GM19452 (cell line): ENCODE results near the gene MAP3K1.
A peak's percentile ranks its signal among the peaks of the same experiment; 100 is the strongest.

Experiments
- ATAC-seq: cut with Tn5 transposase; IDR thresholded peaks from one replicate; pipeline ENCODE4 v1.9.1; 2021; ENCODE audit not compliant: unreplicated experiment

MAP3K1 gene

DNA sequence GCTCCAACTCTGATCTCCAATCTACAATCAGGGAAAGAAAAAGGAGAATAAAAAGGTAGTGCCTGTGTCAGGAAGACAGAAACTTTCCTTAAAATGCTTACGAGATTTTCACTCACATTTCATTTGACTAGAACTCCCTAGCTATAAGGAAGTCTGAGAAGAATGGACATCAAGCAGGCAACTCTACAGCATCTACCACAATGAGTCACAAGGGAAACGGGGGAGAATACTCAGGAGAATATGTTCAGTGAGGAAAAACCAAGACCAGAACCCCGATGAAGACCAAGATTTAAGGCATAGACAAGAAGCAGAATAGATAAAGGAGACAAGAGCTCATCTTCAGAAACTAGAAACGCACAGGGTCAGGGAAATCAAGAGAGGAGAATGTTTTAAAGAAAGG is 85.0 kb downstream of the MAP3K1 start:
- no peak for ATAC-seq

DNA sequence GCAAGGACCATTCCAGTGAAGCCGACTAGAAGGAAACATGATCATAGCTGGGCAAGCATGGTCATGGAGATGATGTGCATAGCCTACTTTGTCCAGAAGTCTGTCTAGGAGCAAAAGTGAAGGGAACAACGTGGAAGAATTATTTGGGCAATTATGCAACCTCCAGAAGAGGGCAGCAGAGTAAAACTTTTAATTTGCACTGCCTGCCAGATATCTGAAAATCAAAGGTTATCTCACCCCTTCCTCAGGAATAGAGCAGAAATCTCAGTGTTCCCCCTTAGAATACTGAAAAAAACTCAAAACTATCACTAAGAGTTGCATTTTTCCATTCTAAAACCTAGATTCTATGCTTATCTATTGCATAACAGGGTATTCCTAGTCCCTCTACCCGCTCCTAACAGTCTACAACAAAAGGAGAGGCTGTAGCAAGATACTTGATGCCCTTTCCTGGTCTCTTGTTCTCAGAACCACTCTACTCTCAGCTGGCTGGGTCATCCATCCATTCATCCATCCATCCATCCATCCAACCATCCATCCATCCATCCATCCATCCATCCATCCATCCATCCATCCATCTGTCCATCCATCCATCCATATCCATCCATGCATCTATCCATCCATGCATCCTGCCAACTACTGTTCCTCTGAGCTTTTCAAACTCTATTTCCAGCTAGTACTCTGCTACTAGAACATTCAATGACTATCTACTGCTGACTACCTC is 85.7 kb downstream of the MAP3K1 start:
- no peak for ATAC-seq

DNA sequence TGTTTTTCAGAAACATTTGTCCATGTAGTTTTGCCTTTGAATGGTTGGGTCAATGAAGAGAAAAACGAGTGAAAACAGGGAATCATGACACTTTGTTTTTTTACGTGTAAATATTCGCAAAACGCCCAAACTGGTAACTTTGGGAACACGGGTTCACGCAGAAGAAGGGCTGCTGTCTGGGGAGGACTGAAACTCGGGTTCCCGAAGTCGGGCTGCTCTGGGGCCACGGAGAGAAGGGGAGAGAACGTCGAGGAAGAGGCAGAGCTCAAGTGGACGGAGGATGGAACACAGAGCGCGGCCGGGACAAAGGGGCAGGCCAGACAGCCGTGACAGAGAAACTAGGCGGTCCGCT is 93.6 kb downstream of the MAP3K1 start:
- ATAC-seq, result peak; percentile 41

DNA sequence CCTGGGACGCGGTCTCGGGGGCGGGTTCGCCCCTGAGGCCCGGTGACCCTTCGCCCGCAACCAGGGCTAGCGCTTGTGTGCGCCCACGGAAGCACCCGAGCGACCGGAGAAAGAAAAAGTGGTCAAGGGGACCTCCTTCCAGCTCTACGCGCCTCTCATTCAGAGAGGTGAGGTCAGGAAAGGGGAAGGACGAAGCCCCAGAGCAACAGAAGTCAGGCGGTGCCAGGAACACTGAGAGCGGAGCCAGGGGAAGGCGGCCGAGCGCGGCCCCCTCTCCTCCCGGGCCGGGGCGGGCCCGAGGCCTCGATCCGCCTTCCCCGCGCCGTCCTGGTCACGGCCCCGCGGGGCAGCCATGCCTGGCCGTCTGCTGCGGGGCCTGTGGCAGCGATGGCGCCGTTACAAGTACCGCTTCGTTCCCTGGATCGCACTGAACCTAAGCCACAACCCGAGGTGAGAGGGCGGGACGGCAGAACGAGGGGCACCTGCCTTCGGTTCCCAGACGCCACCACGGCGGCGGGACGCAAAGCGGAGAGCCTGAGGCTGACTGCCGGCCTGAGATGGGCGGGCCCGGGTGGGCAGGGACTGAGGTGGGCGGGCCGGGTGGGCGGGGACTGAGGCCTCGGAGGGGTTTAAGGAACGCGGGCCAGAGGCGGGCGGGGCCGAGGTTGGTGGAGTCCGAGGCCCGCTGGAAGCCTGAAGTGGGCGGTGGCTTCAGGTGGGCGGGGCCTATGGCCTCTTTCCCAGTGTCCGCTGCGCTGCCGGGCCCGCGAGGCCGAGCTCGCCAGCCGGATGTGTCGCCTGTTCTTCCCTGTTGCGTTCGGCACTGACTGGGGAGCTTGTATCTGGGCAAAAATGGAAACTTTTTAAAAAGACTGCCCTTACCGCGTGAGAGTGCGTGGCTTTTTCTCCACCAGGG is 94.2 kb downstream of the MAP3K1 start, which contains the start of gene SETD9:
TSS of gene SETD9 (plus strand) at position 303 of the 916 bp plus-strand sequence. CDS start at position 353, 50 bp downstream.
- peak; percentile 85 for ATAC-seq

DNA sequence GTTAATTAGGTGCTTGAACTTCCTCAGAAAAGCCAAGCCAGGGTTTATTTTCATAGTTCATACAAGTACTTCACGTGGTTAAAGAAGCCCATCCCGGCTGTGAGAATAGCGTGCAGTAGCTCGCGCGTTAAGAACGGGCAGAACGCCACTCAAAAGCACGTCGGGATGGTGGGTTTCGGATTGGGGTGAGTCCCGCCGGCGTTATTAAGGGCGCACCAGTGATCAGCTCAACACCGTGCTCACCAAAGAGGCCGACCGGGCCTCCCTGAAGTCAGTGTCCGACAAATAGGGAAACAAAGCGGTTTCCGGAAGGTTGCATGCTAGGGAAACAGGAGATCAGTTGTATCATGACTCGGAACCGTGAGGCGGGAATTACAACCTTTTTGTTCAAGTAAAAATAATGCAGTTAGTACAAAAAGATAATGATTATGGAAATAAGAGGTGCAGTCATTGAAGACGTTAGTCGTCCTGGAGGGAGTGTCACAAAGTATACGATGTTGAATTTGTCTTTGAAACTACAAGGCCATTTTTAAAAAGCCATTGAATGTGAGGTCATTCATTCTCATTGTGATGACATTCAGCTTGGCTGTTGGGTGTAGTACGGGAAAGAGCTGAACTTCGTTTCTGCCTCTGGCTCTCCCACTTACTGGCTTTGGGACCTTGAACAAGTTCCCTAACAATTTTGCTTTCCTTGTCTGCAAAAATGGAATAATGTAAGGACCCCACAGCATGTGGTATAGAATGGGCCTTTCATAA is 95.0 kb downstream of the MAP3K1 start:
- peak; percentile 32 for ATAC-seq

DNA sequence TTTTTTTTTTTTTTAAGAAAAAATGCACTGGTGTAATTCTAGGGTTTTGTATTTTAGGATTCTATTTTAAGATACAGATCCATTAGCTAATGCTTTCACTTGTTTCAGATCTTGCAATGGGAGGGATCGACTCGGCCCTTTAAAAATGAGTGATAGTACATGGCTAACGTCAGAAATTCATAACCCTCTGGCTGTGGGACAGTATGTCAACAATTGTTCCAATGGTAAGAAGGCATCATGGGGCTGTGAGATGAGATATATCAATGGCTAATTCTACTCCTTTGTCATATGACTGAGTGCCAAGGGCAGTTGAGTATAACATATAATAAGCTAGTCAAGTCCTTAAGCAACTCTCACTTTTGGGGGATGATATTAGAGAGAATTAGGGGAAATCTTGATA is 98.4 kb downstream of the MAP3K1 start:
- ATAC-seq, result no peak

DNA sequence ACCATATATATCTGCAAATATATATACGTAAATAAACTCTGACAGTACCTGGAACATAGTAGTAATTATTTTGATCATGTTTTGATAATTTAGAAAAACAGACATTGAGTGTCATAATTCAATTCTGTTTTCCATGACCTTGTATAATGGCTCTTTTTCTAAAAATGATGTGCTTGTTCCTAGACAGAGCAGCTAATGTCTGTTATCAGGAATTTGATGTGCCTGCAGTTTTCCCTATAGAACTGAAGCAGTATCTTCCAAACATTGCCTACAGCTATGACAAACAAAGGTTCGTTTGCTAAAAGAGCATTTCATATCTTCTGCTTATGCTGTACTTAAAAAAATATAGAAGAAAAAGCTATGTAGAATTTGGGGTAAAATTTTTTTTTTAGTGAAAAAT is 99.3 kb downstream of the MAP3K1 start:
- no peak for ATAC-seq

DNA sequence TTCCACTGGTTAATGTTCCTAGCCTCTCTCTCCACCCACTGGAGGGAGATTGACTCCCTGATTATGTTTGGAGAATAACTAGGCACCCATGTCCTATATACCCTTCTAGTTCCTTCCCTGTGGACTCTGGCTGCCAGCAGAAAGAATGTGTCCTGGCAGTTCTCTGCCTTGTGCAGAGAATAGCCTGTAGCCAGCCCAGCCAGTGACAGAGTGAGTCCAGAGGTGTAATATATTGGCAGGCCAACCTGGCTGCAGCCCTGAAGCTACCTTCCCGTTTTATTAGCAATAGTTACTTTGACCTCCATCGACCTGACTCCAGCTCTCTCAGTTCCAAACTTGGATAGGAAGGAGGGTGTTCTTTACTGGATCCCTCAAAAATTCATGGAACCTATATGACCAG is 102.2 kb downstream of the MAP3K1 start:
- no peak for ATAC-seq

DNA sequence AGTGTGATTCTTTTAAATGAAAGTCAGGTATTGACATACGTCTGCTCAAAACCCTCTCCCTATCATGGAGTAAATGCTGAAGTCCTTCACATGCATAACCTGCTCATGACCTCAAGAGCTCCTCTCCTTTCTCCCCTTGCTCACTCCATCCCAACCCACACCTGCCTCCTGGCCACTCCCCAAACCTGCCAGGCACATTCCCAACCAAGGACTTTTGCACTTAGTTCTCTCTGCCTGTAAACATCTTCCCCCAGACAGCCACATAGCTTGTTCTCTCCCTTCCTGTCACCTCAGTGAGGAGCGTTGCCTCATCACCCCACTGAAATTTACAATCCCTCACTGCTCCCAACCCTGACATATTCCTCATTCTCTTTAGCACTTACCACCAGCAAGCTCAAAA is 102.7 kb downstream of the MAP3K1 start:
- ATAC-seq, result no peak

DNA sequence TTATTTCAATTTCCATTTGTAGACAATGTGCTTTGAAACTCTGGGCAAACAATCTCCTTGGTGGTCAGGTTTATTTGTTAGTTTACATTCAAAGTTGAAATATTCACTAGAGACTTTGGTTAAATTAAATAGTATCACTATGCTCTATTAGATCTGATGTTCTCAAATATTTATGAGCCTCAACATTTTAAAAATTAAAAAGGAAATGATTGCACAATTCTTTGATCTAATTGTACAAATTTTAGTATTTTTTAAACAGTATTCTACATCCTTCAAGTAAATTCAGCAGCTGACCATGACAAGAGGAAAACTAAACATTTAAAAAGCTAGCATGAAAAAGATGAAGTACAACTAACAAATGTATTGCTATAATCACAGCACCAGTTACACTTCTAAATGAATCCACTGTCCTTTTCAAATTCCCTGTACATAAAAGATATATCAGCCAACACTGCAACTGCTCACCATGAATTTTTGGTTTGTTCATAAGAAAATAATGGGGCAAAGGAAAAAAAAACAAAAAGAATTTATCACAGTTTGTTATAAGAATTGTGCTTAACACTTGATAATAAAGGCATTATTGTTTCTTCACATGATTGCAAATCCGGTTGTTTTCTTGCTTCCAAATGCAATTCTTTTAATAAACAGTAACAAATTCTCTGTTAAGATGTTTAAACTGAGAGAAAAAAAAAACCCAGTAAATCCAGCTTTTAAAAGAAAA is 104.8 kb downstream of the MAP3K1 start:
- no peak for ATAC-seq

DNA sequence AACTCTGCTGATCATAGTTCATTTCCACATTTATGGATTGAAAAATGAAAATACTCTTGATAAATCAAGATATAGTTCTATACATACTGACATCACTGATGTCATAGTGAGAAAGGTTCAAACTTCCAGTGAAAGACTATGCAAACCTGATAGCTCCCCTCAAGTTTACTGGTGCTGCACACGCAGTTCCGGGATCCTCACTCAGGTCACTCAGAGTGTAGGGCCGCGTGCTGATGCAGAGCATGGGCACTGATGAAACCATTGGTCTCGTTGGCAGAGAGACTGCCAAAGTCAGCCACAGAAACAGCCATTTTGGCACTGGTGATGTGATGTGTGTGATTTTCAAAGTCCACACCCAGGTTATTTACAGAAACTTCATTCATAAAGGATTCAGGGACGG is 107.6 kb downstream of the MAP3K1 start:
- ATAC-seq, result no peak

DNA sequence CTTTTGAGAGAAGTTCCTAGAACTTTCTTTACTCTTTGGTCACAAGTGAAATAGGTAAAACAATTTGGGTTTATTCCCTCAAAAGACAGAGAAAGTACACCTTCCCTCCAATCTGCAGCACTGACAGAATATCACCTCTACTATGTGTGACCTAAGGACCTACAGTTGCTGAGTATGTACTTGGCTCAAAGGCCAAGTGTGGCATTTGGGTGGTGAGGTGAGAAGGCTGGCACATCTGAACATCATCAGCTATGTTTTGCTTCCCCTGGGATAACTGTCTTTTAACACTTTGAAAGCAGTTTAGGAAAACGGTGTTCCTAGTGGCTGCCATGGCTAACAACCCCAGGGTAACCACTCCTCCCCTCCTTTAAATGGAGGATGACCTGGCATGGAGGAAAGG is 119.0 kb downstream of the MAP3K1 start:
- ATAC-seq, result no peak

DNA sequence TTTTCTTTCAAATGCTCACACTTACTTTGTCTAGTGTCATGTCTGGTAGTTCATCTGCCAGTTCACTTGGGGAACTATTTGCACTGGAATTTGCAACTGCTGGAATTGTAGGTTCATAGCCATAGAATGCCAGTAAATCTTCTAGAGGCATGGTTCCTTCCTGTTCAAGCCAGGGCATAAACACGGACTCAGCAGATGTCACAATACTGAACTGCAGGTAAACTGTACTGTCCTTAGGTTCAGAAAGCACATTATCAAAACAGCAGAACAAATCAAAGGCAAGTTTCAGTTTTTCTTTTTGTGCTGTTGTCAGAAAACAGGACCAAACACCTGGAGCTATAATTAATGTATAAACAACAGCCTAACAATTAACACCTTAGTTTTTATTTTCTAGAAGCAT is 123.5 kb downstream of the MAP3K1 start:
- no peak for ATAC-seq

DNA sequence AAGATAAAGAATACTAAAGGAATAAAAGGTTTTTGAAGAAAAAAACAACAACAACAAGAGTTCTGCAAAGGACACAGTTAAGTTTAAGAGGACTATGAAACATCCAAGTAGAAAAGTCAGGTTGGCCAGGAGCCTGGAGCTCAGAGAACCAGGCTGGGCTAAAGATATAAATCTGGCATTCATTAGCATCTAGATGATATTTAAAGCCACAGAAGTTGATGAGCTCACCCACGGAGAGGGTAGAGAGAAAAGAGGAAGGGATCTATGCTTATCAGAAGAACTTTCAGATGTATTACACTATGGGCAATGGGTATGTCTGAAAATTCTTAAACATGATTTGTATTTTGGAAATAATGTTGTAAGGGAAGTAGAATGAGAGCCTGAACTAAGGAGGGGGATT is 126.6 kb downstream of the MAP3K1 start:
- ATAC-seq, result no peak
